HG02885 (cell line): Measurements from ENCODE around the gene RBM15.
A peak's percentile ranks its signal among the peaks of the same experiment; 100 is the strongest.

ENCODE experiments used
- ATAC-seq: cut with Tn5 transposase; IDR thresholded peaks from one replicate; pipeline ENCODE4 v1.9.1; 2021; ENCODE audit warnings: mild to moderate bottlenecking; ENCODE audit not compliant: unreplicated experiment, poor library complexity

Gene RBM15, protein sequence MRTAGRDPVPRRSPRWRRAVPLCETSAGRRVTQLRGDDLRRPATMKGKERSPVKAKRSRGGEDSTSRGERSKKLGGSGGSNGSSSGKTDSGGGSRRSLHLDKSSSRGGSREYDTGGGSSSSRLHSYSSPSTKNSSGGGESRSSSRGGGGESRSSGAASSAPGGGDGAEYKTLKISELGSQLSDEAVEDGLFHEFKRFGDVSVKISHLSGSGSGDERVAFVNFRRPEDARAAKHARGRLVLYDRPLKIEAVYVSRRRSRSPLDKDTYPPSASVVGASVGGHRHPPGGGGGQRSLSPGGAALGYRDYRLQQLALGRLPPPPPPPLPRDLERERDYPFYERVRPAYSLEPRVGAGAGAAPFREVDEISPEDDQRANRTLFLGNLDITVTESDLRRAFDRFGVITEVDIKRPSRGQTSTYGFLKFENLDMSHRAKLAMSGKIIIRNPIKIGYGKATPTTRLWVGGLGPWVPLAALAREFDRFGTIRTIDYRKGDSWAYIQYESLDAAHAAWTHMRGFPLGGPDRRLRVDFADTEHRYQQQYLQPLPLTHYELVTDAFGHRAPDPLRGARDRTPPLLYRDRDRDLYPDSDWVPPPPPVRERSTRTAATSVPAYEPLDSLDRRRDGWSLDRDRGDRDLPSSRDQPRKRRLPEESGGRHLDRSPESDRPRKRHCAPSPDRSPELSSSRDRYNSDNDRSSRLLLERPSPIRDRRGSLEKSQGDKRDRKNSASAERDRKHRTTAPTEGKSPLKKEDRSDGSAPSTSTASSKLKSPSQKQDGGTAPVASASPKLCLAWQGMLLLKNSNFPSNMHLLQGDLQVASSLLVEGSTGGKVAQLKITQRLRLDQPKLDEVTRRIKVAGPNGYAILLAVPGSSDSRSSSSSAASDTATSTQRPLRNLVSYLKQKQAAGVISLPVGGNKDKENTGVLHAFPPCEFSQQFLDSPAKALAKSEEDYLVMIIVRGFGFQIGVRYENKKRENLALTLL

GRCh38 chr1:110338886-110339406, at the start of gene RBM15:
Gene RBM15 (plus strand): TSS chr1:110339377. CDS start chr1:110339406, 29 bp downstream.
- ATAC-seq: peak; percentile 71

- ATAC-seq: no peak
These were observed 47.7 kb upstream of the RBM15 start for GRCh38 chr1:110291241-110292030.

DNA sequence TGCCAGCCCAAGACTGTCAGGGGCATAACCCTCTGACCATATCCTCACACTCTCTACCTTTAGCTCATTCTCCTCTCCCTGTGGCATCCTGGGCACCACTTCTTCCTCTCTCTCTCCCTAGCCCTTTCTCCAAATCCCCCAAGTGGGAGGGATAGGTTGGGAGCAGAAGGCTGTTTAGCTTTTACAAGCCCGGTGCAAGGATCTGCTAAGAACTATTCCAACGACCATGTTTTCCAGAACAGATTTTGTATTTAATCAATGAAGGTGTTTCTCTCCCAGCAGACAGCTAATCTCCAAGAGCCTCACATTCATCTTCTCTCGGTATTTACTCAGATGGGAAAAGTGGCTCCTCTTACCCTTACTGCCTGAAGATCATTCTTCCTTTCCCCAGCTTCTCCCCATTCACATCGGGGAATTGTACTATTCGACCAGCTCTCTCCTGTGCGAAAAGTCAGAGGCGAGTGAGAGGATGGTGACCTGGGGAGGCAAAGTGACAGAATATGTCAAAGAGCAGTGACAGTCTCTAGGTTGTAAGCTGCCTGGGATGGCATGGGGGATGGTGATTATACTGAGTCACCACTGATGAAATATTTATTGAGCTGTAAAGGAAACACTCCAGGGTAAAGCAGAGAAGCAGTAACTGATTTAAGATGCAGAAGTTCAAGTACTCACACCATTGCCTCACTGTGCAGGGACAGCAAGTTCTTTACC, 47.0 kb upstream of the RBM15 start:
- ATAC-seq: no peak

DNA sequence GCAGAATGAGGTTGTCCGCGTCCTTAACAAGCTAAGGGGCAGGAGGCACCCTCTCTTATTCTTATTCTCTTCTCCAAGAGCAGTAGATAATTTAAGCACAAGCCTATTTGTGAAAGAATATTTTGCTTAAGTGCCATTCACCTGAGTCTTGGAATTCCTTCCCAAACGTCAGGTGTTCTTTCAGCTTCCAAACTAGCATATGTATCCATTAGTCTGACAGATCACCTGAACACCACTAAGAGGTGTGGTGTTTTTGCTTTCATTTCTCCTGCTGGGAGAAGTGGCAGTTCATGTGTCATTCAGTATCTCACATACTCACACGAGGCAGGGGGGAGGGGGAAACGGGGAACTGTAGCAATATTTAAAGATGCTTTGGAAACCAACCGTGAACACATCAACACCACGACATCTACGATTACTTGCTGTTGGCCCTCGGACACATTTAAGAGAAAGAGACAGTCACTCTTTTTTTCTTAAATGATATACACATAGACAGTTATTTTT, 45.5 kb upstream of the RBM15 start:
- no peak for ATAC-seq

- ATAC-seq: no peak
These were observed 44.9 kb upstream of the RBM15 start for GRCh38 chr1:110294308-110294707.

DNA sequence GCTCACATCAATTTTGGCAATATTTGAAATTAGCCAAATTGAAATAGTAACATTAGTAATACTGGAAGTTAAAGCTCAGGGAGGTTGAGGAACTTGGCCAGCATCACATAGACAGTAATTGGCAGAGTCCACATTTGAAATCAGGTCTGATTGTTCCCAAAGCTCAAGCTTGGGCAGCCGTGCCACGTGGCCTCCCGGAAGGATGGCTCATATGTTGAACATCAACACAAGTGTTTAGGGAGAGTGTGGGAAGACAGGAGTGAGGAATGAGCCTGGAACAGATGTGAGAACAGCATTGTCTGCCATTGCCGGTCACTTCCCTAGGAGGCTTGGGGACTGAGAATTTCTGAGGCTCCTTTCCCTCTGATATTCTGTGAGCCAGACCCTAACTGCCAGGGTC, 40.2 kb upstream of the RBM15 start:
- no peak for ATAC-seq

- no peak for ATAC-seq
These were observed 38.6 kb upstream of the RBM15 start for GRCh38 chr1:110300412-110301085.

DNA sequence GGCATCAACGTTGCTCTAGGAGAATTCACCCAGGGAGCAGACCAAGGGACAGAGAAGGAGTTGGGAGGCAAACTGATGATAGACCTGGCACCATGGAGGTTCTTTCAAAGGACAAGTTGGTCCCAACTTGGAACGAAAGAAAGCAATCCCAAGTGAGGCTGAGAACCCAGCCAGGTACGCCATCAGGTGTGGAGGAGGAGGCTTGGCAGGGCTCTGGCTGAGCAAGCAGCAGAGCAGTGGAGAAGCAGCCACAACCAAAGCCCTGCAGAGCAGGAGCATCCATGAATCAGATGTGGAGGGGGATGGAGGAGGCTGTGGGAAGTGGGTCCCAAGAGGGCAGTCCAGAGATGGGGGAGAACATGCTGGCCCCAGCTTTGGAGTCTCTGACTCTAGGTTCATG, 36.3 kb upstream of the RBM15 start:
- no peak for ATAC-seq

DNA sequence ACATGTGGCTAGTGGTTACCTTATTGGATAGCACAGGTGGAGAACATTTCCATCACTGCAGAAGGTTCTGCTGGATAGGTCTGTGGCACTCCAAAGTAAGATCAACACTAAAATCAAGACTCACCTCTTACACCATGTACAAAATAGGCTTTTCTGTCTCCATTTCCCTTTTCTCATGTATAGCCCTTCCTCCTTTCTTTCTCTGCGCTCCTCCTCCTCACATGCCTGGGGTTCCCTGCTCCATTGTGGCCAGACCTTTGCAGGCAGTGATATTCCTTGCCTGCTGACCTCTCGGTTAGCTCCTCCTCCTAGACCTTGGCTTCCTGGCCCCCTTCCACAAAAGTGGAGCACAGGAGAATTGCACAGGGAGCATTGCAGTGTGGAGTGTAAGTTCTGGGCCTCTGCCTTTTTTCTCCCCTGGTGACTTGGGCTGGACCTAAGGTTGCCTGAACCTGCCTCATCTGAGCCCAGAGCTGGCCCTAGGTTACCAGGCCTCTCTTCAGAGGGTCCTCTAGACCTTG, 33.2 kb upstream of the RBM15 start:
- ATAC-seq: no peak

DNA sequence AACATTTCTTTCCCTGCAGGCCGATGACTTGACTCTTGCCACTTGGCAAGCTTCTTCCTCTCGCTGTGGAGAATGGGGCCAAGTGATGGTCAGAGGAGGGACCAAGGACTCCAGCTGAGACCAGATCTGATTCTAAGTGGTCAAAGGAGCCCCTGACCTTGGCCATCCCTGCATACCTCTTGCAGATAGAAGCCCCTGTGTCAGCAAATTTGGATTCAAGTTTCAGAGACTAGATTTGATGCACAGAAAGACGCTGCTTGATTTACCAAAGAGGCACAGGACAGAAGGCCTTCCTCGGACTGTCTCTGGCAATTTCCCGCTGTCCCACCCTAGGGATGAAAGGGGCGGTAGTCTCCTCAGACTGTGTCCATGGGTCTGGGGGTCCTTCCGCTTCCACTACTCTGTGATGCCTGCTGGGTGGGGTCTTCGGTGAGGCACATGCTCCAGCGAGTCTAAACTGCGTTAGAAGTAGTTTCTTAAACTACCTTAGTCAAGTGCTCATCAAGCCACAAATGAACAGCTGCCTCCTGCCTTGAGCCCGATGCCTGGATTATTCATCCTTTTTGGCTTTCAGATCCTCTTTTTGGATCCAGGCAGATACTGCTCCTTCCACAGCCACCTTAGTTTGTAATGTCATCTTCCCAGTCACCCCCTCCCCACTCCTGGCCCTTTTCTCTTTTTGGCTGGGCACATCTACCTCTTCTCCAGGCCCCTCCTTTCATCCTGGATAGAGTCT, 31.8 kb upstream of the RBM15 start:
- ATAC-seq: no peak

DNA sequence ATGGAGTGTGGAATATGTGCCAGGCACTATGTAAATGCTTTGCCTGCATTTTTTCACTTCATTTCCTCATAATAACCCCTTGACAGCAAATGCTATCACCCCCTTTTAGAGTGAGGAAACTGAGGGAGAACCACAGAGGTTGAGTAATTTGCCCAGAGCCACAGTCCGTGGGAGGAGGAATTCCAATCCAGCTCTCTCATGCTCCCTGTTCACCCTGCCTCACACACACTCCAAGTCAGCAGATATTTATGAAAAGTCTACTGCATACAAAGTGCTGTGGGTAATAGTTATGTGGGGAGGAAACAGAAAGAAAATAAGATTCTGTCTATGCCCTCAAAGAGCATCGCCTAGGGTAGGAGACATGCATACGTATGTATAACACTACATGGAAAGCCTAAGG, 30.9 kb upstream of the RBM15 start:
- ATAC-seq: no peak

DNA sequence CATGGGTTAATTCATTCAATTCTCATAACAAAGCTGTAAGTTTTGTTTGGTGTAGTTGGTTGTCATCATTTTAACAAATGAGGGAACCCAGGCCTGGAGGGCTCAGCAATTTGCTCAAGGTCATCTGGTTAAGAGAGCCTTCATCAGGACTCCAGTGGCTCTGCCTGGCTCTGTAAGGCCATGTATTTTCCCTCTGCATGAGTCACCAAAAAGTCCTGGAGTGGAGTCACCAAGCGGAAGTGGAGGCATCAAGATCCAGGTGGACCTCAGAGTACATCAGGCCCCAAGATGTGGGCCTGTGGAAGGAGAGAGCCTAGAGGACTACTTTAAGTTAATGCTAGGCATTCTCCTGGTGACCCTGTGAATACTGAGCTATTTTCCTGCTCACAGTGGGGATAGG, 30.0 kb upstream of the RBM15 start:
- ATAC-seq: no peak

- ATAC-seq: no peak
These were observed 29.4 kb upstream of the RBM15 start for GRCh38 chr1:110309767-110310166.

- no peak for ATAC-seq
These were observed 28.9 kb upstream of the RBM15 start for GRCh38 chr1:110310300-110310699.

- ATAC-seq: peak; percentile 49
These were observed 26.7 kb upstream of the RBM15 start for GRCh38 chr1:110312188-110313121.

DNA sequence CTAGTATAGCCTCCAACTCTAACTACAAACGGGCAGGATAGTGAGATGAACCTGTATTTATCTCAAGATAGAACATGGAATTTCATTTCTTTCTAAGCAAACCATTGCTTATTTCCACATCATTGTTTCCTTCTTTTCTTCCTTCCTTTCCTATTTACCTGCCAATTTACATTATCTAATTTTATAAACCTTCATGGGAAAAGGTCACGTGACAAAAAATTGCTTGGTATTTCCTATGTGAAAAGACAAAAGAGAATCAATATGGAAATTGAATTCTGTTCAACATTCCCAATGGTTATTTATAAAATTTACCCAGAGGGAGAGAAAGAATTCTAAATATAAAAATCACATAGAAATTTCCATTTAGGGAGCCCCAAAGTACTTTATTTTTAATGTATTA, 22.4 kb upstream of the RBM15 start:
- no peak for ATAC-seq

GRCh38 chr1:110318046-110318445, 21.1 kb upstream of the RBM15 start:
- no peak for ATAC-seq
